HG03457 (cell line): ENCODE data around the gene EXOC3L4.

Source experiments
- ATAC-seq: cut with Tn5 transposase; IDR thresholded peaks from one replicate; pipeline ENCODE4 v1.9.1; 2021; ENCODE audit warnings: moderate number of reproducible peaks; ENCODE audit not compliant: unreplicated experiment

Gene EXOC3L4

DNA sequence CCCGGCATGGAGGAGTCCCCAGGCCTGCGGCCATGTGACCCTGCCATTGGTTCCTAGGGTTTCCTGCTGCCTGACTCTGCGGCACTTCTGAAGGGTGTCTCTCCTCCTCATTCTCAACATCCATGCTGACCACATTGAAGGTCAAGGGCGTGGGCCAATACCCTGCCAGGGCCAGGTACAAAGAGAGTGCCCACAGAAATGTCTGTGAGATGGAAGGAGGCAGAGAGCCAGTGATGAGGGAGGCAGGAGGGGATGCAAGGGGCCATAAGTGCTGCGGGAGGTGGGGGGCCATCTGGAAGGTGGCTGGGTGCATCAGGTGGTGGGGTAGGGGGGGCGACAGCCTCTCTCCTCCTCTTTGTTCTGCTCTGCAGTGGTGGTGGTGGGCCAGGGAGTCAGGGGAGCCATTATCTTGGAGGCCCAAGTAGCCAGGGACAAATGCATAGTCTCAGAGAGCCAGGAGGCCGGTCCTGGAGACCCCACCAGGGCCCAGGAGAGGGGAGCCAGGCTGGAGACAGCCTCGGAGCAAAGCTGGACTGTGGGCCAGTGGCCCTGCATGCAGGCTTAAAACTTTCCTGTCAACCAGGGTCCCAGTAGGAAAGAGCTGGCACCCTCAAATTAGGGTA is 24.2 kb upstream of the EXOC3L4 start:
- no peak for ATAC-seq

DNA sequence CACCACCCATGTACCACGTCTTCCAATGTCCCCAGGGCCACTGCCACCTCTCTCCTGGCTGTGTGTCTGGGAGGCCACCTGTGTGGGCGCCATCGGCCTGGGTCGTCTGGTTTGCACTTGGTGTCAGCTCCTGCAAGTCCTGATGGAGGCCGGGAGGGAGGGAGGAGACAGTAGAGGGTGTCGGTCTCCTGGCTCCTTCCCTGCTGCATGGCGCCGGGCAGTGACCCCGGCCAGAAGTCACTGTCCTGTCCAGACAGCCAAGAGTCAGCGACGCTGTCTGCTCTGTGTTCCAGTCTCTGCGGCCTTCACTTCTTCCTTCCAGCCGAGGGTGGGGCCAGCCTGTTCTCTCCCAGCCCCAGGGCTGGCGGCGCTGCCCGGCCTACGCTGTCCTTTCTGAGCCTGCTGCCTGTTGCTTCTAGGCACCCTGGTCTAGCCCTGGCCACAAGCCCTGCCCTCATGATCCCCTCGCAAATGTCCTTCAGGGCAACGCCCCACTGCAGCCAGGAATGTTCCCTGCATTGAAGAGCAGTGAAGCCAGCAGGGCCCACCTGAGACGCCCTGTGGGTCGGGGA is 23.5 kb upstream of the EXOC3L4 start:
- ATAC-seq = no peak

DNA sequence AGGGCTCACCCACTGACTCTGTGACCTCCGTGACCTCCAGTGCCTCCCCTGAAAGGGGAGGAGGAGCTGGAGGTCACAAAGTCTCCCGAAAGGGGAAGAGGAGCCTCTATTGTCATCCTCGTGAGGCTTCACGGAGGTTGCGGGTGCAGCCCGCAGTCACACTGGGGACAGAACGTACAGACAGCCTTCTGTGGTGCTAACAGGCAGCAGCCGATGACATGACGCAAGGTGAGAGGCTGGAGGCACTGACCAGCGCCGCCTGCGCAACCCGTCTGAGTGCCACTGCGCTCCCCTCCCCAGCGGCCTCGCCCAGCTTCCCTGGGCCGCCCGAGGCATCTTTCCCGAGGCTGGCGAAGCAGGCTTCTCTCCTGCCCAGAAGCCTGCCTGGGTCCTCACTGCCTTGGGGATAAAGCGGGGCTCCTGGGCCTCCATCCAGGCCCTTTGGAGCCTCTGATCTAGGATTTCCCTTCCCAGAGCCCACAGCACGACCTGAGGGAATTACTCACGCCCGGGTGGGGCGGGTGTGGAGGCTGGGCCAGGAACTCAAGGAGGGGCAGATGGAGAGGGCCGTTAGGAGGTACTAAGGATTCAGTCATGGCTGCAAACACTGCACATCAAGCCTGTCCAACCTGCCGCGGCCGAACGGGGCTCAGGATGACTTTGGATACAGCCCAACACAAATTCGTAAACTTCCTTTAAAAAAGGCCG is 22.8 kb upstream of the EXOC3L4 start:
- no peak for ATAC-seq

DNA sequence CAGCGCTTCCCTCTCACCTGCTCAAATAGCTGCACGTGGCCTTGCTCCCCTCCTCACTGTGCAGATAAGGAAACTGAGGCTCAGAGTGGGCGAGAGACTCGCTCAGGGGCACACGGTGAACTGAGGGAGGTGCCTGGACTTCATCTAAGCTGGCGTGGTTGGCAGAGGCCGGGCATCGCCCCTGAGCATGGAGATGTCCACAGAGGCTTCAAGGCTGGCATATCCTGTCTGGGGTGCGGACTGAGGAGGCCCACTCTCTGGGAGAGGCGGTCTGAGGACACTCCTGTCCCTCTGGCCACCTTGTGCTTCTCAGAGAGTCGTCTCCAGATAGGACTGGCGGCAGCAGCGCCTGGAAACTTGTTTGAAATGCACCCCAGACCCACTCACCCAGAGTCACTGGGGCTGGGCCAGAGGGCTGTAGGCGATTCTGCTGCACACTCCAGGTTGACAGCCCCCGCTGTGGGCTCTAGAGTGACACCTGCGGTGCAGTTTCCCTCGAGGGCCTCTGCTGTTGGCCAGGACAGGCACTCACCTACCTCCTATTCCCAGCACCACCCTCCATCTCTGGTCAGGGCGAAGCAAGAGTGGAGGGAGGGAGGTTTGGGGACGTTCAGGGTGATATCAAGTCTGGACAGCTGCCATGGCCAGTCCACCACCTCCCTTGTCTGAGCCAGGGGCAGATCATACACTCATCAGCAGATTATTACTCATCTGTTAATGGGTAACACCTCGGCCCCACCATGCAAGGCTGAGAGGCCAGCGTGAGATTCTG is 21.7 kb upstream of the EXOC3L4 start:
- no peak for ATAC-seq

DNA sequence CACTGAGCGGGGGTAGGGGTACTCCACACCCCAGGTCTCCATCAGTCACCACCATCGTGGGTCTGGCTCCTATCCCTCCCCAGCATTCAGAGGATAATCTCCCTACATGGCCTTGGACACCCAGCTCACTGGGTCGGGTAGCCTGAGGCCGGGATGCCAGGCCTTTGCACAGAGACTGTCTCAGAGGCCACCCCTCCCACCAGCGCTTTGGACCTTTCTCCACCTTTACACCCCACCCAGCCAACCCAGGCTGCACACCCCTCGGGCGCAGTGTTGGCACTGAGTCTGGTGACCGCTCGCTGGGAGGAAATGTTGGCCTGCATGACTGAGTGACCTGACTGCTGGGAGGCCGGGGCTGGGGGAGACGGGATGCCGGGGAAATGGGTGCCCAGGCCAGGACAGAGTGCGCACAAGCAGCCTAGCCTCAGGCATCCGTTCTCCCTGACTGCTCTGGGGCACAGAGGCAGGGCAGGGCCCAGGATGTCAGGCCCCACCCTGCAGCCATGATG is 21.1 kb upstream of the EXOC3L4 start:
- no peak for ATAC-seq

DNA sequence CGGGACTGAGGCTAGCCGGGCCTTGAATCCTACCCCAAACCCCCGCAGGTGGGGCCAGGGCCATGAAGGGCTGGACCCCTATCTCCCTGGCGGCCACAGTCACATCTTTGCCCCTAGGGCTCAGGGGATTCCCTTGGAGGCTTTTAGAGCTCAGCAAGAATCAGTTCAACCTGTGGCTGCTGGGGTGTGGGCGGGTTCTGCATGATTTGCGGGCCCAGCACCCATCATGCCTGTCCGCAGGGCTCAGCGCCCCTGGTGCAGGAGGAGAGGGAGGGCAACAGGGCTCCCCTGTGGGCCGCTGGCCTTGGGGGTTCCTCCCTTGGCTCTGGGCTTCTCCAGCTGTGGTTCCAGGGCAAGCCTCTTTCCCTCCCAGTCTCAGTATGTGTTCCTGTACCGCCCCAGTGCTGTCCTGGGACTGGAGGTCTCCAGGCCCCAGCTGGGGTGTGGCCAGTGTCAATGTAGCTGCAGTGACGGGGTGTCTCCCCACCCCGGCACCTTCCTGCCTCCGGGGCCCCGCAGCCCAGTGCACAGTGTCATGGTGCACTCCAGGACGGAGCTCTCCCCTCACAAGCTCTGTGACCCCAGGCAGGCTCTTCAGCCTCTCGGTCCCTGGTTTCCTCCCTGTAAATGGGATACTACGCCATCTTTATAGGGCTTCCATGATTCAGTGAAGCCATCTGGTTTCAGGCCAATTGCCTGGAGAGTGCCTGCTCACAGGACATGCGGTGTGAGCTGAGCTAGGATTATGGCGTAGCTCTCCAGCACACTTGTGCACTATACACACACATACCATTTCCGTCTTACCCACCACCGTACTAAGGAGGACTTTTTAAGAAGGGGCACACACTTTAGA is 20.4 kb upstream of the EXOC3L4 start:
- ATAC-seq = no peak

DNA sequence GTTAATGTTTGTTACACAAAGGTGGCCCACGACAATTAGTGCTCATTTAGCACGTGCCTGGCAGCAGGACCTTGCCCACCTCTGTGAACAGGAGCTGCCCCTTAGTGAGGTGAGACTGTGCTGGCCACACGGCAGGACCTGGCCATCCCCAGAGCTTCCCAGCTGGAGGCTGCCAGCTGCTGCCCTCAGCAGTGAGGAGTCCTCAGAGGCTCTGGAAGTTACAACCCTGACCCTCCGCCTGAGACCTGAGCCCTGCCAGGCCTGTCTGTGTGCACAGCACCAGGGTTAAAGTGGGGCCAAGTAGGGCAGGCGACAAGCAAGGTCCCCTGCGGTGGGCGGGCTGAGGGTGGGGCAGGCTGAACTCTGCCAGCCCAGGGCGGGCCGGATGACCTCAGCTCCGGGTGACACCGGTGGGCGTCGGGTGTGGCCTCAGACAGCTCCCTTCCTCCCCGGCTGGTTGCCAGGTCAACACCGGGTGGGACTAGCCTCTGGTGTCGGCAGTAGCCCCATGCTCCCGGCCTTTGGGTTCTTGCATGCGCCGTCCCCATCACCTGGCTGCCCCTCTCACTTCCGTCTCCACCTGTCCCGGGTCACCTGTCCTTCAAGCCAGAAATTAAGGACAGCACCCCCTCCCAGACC is 19.7 kb upstream of the EXOC3L4 start:
- no peak for ATAC-seq

DNA sequence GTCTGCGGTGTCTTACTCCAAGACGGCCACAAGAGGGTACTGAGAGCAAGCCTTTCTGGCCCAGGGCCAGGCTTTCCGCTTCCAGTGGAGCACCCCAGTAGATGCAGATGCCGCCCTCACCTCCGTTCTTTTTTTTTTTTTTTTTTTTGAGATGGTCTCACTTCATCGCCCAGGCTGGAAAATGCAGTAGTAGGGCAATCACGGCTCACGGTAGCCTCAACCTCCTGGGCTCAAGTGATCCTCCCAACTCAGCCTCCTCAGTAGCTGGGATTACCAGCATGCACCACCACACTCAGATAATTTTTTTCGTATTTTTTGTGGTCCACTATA is 16.1 kb upstream of the EXOC3L4 start:
- no peak for ATAC-seq

DNA sequence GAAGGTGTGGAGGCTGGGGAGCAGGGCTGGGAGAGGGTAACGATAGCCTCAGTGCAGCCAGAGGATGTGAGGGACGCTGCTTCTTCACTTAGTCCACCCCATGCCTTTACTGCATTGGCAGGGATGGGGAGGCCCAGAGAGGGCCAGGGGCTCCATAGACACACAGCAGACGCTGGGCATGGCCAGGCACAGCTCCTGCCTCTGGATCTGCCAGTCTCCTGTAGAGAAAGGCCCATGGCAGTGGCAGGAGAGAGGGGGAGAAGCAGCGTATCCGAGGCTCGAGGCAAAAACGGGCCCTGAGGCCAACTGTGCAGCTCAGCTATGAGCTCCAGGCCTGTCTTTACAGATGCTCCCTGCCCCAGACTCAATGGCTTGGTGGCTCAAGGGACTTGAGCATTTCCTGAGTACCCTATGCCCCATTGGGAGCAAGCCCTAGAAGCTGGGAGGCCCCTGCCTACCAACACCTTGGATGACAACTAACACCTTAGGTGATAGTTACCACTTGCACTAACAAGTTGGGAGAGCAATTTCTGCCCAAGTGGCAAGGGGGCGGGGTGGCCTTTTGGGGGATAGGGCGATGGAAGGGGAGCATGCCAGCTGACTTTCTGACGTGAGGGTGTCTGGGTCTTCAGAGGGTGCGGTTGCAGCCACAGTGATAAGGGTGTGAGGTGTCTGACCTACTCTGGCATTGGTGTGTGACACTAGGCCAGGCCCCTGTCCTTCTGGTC is 15.5 kb upstream of the EXOC3L4 start:
- ATAC-seq = no peak

DNA sequence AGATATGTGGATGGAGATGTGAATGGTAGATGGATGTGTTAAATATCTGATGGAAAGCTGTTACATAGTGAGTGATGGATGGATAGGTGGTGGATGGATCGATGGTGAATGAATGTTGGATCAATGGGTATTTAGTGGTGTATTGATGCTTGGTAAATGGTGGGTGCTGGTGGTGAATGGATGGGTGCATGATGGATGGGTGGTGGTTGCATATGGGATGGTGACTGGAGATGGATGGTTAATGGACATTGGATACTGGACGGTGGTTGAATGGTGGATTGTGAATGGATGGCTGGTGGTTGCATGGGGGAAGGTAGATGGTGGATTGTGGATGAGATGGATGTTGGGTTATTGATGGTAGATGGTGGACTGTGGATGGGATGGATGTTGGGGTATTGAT is 12.6 kb upstream of the EXOC3L4 start:
- no peak for ATAC-seq

DNA sequence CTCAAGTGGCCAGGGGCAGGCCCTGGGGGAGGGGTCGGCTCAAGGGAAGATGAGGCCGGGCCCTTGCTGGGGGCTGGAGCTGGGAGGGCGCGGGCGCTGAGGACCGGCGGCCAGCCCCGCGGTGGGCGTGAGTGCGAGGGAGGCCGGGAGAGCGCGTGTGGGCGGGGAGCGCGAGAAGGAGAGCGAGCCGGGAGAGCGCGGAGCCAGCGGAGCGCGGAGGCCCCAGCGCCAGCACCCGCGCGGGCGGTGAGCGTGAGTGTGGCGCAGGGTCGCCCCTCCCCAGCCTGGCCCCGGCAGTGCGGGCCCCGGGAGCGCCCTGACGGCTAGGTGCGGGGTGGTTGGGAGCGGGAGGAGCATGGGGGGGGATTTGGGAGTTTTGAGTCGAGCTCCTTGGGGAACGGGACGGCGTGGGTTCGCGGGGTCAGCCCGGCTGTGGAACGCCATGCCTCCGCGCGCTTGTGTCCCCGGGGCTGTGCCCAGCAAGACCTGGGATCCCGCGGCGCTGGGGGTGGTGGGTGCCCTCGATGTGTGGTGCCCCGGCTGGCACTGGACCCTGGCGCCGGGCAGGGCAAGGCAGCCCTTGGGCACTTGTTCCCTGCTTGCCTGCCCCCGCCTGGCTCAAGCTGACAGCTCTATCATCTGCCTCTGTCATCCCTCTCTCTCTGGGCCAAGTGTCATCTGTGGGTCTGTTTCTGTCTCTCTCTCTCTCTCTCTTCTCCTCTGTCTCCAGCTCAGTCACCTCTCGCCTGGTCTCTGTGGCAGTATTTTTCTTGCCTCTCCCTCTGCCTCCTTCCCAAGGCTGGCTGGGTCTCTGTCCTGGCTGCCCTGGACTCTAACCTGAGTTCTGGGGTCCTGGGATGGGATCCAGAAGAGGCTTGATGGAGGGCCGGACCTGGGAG is 10.3 kb upstream of the EXOC3L4 start, which contains the start of gene LBHD2:
Gene LBHD2 (plus strand): TSS at position 190 of the 899 bp plus-strand sequence. CDS start 1,803 bp downstream, outside the sequence.
- ATAC-seq = no peak

DNA sequence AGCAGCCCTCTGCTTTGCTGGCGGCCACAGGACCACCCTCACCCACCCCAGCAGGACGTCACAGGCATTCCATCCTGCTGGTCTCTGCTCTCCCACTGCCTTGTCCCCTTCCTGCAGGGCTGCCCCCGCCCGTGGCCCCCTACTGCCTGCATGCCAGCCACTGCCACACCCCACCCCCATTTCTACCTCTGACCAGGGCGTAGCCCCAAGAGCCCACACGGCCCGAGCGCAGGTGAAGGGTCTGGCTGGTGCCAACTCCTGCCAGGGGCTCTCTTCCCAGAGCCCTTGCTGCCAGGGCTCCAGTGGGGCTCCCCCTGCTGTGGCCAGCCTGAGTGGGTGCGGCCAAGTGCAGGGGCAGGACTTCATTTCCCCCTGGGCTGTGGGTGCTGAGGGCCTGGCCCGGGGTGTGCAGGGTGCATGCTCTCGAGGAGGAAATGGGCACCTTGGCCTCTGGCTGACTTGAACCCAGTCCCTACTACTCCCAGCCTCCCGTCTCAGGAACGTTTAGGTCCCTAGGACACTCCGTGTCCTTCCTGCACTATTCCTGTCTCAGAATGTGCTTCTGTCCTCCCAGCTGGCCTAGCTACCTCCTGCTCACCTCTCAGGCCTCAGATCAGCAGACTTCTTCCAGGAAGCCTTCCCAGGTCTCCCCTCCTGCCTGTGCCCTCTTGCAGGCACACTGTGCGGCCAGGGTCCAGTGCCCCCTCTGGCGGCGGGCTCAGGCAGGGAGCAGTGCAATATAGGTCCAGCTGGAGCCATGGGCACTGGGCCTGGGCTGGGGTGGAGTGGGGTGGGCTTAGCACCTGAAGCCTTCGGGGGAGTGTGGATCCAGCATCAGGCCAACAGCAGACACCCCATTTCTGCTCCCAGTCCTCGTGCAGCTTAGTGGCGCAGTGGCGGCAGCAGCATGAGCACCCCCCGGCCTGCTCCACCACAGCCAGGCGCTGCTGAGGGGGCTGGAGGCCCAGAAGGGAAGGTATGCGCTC is 9.1 kb upstream of the EXOC3L4 start:
- no peak for ATAC-seq

DNA sequence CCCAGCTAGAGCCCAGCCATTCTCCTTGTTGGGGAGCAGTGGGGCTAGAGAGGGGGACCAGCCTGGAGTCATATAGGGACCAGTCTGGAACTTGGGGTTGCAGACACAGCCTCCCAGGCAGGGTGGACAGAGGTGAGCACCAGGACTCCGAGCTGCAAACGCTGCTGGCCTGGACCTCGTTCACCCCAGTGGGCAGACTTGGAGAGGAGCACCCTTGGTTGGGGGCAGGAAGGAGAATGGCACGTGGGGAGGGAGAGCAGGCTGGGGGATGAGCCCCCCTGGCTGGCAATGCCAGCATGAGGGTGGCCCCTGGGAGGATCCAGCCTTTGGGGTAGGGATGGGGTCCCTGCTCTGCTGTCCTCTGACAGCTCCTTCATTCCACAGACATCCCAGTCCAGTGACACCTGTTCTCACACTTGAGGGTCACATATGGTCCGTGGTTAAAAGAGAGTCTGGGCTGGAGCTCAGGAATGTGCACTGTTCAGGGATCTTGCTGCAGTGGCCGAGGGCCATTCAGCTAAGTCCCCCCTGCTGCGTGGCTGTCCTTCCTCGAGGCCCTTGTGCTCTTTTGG is 7.7 kb upstream of the EXOC3L4 start:
- no peak for ATAC-seq

DNA sequence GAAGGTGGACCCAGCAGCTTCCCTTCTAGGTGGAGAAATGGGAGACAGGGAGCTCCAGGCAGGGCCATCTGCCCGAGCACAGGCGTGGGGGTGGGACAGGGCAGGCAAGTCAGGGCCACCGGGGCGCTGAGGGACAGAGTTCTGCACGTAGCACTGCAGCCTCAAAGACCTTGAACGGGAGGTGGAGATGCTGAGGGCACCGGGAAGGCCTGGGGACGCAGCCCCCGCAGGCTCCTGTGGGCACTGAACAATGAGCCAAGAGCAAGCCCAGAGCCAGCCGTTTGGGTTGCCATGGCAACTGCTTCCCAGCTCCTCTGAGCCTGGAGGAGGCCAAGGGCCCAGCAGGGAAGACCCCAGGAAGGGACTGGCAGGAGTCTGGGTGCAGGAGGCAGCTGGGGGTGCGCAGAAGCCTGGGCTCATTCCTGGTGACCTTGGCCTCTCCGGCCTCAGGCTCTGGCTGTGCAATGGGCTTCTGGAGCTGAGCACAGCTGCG is 7.1 kb upstream of the EXOC3L4 start:
- ATAC-seq = no peak

DNA sequence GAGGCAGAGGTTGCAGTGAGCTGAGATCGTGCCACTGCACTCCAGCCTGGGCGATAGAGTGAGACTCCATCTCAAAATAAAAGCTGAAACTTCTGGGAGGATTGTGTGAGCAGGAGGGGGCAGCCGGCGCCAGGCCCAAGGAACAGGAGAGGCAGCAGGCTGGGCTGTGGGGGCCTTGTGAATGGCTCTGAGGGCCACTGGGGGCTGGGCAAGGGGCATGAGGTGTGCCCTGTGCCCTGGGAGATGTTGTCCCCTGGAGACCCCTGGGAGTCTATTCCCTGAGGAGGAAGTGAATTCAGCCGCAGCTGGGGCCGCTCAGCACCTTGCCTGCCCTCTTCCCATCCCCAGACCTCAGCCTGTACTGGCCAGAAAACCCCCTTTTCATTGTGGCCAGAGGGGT is 5.6 kb upstream of the EXOC3L4 start:
- ATAC-seq = no peak

DNA sequence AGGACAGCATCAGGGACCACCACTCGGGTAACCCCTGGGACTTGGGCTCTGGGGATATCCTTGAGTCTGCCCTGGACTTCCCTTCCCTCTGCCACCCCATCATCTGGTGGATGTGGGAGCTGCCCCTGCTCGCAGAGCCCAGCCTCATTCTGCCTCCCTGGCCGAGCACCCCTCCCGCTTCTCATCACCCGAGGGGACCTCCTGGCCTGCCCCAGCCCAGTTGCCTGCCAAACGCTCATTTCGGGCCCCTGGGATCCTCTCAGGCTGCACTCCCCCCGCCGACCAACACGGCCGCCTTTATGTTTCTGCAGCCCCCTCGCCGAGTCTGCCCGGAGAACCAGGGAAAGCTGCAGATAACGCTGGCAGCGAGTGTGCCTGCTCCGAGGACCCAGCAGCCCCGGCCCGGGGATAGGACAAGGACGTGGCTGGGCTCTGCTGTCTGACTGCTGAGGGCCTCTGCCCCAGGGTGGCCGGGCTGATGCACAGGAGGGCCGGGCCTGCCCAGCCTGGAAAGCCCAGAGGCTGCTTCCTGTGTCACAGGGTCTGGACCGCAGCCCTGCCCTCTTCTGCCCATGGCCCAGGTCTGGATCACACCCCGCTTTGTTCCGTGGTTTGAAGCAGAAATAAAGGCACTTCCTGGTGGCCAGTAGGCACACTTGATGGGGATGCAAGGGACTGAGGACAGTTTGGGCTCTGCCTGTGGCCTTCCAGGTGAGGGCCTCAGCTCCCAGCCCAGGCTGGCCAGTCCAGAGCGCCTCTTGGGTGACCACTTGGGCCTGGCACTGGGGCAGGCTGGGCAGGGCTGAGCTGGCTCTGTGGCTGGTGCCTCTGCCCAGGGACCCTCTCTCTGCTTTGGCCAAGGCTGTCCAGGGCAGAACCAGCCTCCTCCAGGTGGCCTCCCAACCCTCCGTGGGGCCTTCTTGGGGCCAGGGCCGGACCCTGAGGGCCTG is 4.9 kb upstream of the EXOC3L4 start:
- ATAC-seq = no peak
